Hematopoietic multipotent progenitor cell treated with erythropoietin and hydrocortisone succinate and interleukin-3 and kit ligand, for 6 days (in vitro differentiated cells): ENCODE measurements around the gene UNC5A.

Experiments
- DNase-seq: peaks from one replicate; pipeline ENCODE4 v3.0.0-alpha.2; 2015

Gene UNC5A

GRCh38 chr5:176847148-176847547, 36.8 kb downstream of the UNC5A start:
- DNase-seq: no peak

DNA sequence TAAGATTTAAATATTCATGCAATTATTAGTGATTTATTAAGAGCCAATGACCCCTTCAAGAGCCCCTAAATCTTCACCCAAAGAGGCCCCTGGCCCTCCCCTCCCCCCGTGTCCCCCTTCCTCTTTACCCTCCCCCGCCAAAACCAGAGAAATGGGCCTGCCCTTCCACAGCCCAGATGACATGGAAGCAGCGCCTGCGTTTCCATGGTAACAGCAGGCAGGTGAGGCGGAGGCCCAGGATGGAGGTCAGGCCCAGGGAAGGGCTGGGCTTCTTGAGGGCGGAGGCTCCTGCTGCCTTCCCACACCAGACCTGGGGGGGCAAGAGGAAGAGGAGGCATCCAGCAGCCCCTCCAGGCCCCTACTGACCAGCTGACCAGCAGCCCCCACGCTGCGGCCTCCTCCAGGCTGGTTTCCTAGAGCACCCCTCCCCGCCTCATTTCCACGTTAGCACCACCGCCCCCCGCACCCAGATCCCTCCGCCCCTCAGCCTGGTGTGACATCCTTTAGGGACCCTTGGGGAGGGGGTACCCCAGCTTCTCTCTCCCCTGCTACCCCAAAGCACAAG, 37.4 kb downstream of the UNC5A start:
- no peak for DNase-seq

GRCh38 chr5:176848651-176849050, 38.3 kb downstream of the UNC5A start:
- no peak for DNase-seq

DNA sequence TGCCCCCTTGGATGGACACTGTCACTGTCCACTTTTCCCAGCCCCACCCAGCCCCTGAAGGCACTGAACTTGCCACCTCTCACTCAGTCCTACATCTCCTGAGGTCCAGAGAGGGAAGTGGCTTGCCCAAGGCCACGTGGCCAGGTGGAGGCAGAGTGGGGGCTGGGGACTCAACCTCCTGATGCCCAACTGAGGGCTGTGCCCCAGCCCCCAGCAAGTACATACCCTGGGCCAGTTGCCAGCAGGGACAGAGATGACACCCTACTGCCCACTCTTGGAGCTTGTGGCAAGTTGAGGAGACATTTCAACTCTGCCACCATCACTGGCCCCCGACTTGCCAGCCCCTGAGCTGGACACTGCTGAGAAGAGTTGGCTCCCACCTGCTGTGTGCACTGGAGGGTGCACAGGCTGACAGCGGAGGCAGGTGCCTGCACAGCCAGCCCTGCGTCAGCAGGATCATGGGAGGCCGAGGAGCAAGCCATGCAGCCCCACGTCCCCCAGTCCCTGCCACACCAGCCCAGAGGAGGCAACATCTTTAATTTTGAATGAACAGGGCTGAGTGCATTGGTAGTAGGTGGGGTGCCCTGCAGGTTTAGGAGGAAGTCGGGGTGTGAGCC, 39.4 kb downstream of the UNC5A start:
- no peak for DNase-seq

GRCh38 chr5:176850371-176851245, 40.2 kb downstream of the UNC5A start:
- DNase-seq: no peak

DNA sequence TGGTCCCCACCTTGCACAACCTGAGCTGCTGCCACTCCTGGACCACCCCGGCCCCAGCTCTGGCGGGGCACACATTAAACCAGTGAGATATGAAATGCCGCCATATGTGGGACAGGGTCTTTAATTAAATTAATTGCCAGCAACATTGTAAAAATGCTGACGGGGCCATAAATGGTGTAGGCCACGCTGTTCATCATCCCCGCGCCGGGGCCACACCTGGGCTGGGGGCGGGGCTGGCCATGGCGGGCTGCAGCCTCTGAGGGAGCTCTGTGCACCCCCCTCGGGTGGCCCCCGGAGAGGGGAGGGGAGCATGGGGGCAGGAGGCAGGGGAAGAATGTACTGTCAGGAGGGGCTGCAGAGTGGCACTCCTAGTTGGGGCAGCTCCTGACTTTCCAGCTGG, 41.0 kb downstream of the UNC5A start:
- DNase-seq: no peak

DNA sequence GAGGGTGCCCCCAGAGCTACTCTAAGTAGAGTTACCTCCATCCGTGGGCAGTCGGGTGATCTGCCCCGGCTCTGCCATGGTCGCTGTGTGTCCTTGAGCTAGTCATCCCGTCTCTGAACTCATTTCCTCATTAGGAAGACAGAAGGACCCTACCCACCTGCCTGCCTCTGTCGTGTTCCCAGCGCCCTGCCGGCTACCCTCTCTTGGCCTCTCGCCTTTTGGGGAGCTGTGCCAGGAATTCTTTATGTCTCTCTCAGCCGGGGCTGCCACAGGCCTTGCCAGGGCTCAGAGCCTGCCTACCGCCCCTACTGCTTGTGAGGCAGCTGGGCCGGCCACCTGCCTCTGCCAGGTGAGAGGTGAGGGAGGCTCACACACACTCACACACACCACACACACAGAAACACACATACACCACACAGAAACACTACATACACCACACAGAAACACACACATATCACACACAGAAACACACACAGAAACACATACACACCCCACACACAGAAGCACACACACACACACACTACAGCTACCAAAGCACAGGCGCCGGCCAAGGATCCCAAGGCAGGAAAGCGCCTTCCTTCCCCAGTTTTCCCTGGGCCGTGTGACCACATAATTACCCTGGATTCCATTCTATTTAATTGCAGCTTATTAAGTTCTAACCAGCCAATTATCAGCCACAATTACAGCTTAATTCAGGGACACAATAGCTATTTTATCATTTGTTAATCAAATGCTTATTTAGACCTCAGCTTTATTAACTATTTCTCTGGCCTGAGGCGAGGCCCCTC, 41.7 kb downstream of the UNC5A start:
- DNase-seq: no peak

DNA sequence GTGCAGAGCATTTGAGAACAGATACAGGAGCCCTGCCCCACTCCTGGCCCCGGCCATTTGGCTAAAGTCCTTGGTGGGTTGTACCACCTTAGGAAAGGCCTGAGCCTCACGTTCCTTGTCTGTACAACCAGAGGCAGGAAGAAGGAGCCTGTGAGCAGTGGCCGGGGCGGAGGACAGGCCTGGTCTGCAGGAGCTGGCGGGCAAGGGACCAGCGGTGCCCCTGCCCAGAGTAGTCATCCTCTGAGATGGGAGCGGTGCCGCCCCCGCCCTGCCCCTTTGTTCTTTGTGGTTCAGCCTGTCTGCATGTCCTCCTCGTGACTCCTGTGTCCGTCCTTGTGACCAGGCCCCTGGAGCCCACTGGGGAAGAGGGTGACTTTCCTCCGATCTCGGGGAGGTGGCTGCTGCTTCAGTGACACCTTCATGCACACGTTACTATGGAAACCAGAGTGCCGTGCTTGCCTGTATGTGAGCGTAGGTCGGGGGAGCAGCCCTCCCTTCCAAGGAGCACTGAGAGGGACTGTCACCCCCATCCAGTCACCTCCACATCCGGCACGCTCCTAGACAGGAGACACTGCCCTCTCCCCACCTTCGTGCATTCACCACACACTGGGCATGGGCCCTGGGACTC, 42.9 kb downstream of the UNC5A start:
- DNase-seq: no peak

GRCh38 chr5:176854164-176854563, 43.8 kb downstream of the UNC5A start:
- DNase-seq: no peak

DNA sequence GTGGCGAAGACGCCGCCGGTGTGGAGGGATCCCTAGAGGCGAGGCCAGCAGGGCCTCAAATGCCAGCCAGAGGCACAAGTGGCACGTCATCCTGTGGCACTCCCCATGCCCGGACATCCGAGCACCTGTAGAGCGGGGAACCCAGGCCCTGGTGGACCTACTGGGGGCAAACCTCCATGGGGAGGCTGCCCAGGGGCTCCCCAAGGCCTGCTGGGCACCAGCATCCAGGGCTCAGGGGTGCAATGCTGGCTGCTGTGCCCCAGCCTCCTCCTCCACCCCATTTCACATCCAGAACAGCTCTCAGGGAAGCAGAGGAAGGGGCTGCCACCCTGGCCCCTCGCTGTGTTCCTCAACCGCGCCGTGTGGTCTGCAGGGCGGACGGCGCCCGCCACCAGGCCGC, 45.2 kb downstream of the UNC5A start:
- no peak for DNase-seq

DNA sequence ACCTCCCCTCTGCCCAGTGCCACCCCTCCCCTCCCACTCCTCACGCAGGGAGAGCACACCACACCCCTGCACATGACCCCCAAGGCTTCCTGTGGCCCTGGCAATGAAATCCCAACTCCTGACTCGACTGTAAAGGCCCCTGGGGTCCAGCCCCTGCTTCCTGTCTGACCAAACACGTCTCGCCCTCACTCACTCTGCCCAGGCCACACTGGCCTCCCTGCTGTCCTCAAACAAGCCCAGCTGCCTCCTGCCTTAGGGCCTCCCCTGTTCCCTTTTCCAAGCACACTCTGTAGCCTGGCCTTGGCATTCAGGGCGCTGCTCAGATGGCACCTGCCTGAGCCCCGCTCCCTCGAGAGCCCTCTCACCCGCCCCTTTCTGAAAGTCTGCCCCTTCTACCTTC, 46.4 kb downstream of the UNC5A start:
- DNase-seq: no peak

- no peak for DNase-seq
Observed at GRCh38 chr5:176857216-176857893, 47.0 kb downstream of the UNC5A start.

DNA sequence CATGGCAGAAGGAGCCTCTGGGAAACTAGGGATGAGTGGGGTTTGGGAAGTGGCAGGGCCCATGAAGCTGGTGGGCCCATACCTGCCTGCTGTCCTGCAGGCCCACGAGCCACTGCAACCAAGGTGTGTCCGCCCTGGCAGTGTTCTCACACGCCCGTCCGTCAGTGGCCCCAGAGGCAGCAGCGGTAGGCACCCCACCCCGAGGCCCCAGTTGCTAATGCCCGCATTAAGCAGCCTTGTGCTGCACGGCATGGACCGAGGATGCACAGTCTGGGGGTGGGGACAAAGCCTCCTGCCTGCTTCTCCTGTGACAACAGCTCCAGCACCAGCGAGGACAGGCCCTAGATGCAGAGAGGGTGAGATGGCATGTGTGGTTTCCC, 47.5 kb downstream of the UNC5A start:
- DNase-seq: no peak

- no peak for DNase-seq
Observed at GRCh38 chr5:176859916-176860315, 49.6 kb downstream of the UNC5A start.

- no peak for DNase-seq
Observed at GRCh38 chr5:176860381-176860780, 50.0 kb downstream of the UNC5A start.

DNA sequence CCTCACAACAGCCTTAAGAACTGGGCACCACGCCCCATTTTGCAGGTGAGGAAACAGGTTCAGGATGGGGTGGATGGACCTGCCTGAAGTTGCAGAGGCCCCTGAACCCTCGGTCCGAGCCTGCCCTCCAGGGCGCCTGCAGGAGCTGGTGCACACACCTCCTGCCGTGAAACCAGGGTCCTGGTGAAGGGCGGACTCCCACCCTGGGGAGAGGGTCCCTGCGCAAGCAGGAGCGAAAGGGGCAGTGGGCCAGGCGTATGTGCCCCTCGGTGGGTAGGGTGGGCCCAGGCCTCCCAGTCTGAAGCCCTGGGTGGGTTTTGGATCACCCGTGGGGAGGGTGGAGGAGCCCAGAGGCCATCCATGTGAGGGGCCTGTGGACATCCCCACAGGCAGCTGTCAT, 50.9 kb downstream of the UNC5A start:
- no peak for DNase-seq

- no peak for DNase-seq
Observed at GRCh38 chr5:176862330-176862995, 52.1 kb downstream of the UNC5A start.

GRCh38 chr5:176863041-176863764, 52.8 kb downstream of the UNC5A start:
- DNase-seq: no peak

GRCh38 chr5:176863765-176864098, 53.4 kb downstream of the UNC5A start:
- no peak for DNase-seq

DNA sequence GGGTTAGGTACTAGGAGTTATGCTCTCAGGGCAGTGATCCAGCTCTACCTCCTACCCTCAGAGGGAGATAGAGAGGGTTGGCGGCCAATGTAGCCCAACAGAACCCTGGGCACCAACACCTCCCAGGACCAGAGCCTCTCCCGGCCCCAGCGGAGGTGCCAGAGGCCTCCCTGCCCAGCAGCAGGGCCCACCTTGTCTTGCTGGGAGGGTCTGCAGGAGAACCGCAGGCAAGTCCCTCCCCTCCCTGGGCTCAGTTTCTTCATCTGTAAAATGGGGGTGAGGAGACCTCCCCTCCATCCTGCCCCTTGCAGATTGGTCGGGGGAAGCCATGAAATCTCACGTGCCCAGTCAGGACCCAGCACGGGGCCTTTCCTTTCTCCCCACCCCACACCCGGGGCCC, 54.4 kb downstream of the UNC5A start:
- no peak for DNase-seq

- no peak for DNase-seq
Observed at GRCh38 chr5:176865964-176866363, 55.6 kb downstream of the UNC5A start.
